GM21576 (cell line): Measurements from ENCODE around the gene CATSPERZ.

Experiments used
- ATAC-seq: cut with Tn5 transposase; IDR thresholded peaks from one replicate; pipeline ENCODE4 v1.9.1; 2021; ENCODE audit warnings: mild to moderate bottlenecking, moderate library complexity; ENCODE audit not compliant: unreplicated experiment

The CATSPERZ gene

GRCh38 chr11:64337538-64338249 is 37.5 kb downstream of the CATSPERZ start:
- no peak for ATAC-seq

GRCh38 chr11:64338716-64339115 is 38.6 kb downstream of the CATSPERZ start:
- ATAC-seq, result no peak

GRCh38 chr11:64339286-64339685 is 39.1 kb downstream of the CATSPERZ start:
- ATAC-seq, result no peak

- peak; percentile 49 for ATAC-seq
Observed at GRCh38 chr11:64339754-64340408, 39.7 kb downstream of the CATSPERZ start, which contains the start of gene CCDC88B. CCDC88B (plus strand) TSS chr11:64340204; CDS start chr11:64340267, 63 bp downstream.

- peak; percentile 33 for ATAC-seq
Observed at GRCh38 chr11:64340671-64341335, 40.6 kb downstream of the CATSPERZ start.

DNA sequence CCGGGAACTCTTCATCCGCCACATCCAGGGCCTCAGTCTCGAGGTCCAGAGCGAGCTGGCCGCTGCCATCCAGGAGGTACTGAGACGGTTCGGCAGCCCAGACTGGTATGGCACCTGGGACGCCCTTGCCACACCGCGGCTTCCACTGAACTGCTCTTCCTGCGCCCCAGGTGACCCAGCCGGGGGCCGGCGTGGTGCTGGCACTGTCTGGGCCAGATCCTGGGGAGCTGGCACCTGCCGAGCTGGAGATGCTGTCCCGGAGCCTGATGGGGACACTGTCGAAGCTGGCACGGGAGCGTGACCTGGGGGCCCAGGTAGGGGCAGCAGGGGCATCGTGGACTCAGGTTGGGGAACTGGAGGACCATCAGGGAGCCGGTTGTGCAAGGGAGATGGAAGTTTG is 41.3 kb downstream of the CATSPERZ start:
- no peak for ATAC-seq

GRCh38 chr11:64341851-64342791 is 42.0 kb downstream of the CATSPERZ start:
- ATAC-seq, result peak; percentile 43

GRCh38 chr11:64342869-64343745 is 42.9 kb downstream of the CATSPERZ start:
- ATAC-seq, result no peak

DNA sequence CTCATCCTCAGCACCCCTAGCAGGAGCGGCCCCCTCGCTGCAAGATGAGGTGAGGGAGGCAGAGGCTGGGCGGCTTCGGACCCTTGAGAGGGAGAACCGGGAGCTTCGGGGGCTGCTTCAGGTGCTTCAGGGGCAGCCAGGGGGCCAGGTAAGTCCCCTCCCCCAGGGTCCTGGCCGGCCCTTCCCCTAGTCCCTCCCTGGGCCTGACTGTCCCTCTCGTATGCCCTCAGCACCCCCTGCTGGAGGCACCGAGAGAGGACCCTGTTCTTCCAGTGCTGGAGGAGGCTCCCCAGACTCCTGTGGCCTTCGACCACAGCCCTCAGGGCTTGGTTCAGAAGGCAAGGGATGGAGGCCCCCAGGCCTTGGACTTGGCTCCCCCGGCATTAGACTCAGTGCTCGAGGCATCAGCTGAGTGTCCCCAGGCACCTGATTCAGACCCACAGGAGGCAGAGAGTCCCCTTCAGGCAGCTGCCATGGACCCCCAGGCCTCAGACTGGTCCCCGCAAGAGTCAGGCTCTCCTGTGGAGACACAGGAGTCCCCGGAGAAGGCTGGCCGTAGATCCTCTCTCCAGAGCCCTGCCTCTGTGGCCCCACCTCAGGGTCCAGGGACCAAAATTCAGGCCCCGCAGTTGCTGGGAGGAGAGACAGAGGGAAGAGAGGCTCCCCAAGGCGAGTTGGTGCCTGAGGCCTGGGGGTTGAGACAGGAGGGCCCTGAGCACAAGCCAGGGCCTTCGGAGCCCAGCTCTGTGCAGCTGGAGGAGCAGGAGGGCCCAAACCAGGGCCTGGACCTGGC is 43.8 kb downstream of the CATSPERZ start:
- ATAC-seq, result no peak

DNA sequence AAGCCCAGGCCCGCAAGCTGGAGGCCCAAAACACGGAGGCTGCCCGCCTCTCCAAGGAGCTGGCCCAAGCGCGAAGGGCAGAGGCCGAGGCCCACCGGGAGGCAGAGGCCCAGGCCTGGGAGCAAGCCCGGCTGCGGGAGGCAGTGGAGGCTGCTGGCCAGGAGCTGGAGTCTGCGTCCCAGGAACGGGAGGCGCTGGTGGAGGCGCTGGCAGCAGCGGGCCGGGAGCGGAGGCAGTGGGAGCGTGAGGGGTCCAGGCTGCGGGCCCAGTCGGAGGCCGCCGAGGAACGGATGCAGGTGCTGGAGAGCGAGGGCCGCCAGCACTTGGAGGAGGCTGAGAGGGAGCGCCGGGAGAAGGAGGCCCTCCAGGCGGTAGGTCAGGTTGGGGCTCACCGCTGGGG is 44.6 kb downstream of the CATSPERZ start:
- no peak for ATAC-seq

DNA sequence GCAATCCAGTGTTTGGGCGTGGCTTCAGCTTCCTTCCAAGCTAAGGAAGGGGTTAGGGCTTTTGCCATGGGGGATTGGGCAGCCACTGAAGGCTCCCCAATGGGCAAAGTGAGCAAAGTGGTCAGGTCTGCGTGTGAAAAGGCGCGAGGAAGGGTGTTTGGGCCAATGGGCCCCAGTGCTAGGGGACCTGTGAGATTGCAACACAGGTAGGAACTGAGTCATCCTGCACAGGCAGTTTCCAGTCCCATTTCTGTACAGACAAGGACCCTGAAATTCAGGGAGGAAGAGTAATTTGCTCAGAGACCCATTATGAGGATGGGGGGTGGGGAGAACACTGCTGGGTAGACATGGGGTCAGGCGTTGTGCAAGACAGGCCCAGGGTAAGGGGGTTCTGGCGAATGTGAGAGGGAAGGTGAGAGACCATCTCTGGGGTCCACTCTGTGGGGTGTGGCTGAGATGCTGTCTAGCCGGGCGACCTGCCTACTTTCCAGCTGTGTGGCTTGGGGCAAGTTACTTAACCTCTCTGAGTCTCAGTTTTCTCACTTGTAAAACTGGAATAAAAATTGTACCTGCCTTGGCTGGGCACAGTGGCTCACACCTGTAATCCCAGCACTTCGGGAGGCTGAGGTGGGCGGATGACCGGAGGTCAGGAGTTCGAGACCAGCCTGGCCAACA is 47.2 kb downstream of the CATSPERZ start:
- no peak for ATAC-seq

GRCh38 chr11:64348383-64349024 is 48.3 kb downstream of the CATSPERZ start:
- ATAC-seq, result no peak

DNA sequence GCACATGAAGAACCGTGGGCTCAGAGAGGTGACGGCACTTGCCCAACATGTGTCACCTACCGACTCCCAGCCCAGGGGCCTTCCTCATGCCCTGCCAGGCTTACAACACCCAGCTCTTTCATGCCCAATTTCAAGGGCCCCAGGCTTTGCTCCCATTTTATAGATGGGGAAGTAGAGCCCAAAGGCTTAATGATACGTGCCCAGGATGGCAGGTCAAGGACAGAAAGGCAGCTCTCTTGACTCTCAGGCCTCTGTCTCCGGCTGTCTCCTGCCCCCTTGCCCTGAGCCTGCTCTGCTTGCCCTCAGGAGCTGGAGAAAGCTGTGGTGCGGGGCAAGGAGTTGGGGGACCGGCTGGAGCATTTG is 48.8 kb downstream of the CATSPERZ start:
- ATAC-seq, result no peak

DNA sequence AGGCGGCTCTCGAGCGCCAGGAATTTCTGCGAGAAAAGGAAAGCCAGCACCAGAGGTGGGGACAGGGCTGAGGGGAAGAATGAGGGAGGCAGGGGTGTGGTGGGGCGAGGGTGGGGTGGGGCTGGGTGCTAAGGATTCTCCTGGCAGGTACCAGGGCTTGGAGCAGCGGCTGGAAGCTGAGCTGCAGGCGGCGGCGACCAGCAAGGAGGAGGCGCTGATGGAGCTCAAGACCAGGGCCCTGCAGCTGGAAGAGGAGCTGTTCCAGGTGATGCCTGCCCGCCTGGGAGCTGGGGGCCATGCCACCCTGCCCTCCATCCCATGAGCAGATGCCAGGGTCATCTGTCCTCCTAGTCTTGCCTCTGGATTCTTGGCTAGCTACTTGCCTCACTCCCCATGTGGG is 49.2 kb downstream of the CATSPERZ start:
- no peak for ATAC-seq

- no peak for ATAC-seq
Observed at GRCh38 chr11:64351136-64351631, 51.0 kb downstream of the CATSPERZ start.

DNA sequence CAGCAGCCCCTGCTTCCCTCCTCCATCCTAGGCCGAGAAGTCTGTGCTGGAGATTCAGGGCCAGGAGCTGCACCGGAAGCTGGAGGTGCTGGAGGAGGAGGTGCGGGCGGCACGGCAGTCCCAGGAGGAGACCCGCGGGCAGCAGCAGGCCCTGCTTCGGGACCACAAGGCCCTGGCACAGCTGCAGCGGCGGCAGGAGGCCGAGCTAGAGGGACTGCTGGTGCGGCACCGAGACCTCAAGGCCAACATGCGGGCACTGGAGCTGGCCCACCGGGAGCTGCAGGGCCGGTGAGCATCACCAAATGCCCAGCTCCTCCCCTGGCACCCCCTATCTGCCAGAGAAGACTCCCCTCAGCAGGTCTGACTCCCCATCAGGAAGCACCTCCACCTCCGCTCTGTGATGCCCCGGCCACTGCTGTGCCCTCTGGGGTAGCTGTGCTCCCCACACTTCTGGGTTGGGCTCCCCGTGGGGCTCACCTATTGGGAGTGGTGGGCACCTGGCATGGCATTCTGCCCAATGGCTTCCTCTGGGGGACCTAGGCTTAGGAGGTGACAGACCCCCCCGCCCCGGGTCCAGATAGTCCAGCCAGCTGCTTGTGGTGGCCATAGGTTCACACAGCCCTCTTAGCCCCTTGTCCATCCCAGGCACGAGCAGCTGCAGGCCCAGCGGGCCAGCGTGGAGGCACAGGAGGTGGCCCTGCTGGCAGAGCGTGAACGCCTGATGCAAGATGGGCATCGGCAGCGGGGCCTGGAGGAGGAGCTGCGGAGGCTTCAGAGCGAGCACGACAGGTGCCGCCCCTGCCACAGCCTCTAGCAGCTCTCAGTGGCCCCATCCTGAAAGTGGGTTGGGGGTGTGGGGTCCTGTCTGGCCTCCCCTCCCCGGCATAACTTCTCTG is 52.2 kb downstream of the CATSPERZ start:
- no peak for ATAC-seq
